Subcutaneous adipose tissue (tissue), 4 donors: ENCODE measurements around the gene ELOVL2. TPM values are rescaled to one million over a fixed set of nuclear protein-coding genes. Genes with fewer than 3 reads are reported as not detected.

Experiments used
- CTCF ChIP-seq: fragments of 450-650 bp; IDR thresholded peaks from one replicate; pipeline ENCODE4 v1.5.1; 2016; ENCODE audit warnings: low read depth, mild to moderate bottlenecking, control low read depth, antibody characterized with exemption, moderate library complexity
- total RNA-seq, 4 donors: library from RNA; depleted of rRNA; stranded (reverse); fragments of >200 nt; gene quantifications; one replicate each; pipeline ENCODE4 v1.1.0, GENCODE V29; 2016

ELOVL2 gene
- total RNA-seq, 4 donors from 2014 or later, result 0.19 to 1.6 (median 0.44) TPM; not detected in 1

- no peak for TF ChIP-seq CTCF
Measured at GRCh38 chr6:10947966-10948365, 96.1 kb downstream of the ELOVL2 start.

DNA sequence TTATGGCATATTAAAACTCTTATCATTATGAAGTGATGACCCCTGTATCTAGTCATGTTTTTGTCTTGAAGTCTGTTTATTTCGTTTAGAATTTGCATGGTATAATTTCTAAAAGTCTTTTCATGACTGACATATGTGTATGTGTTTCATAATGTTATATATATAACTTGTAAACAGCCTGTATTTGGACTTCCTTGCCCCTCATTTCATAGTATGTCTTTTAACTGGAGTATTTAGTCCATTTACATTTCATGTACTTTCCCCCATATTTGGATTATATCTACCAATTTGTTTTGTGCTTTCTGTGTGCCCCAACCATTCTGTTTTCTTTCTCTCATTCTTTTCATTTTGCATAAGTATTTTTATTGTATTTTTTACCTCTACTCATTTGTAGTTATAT is 98.3 kb downstream of the ELOVL2 start:
- no peak for TF ChIP-seq CTCF

- no peak for TF ChIP-seq CTCF
Measured at GRCh38 chr6:10939840-10940239, 104.3 kb downstream of the ELOVL2 start.

- no peak for TF ChIP-seq CTCF
Measured at GRCh38 chr6:10933126-10933525, 111.0 kb downstream of the ELOVL2 start.

Other genes with a start within 250 kb of the ELOVL2 start
- under 1 TPM in 2 of 4 donors, not detected in 2; 0.33 to 0.34 TPM for gene MAK, start 205.8 kb downstream of the ELOVL2 start, total RNA-seq
- not detected for gene GCM2, start 162.3 kb downstream of the ELOVL2 start, total RNA-seq
- 1 to 10 TPM; 1.0 to 4.6 (median 3.3) TPM for gene SYCP2L, start 157.3 kb downstream of the ELOVL2 start, total RNA-seq
- 1 to 10 TPM; 4.0 to 9.9 (median 6.7) TPM for gene SMIM13, start 49.5 kb upstream of the ELOVL2 start, total RNA-seq
- gene ERVFRD-1, start 67.4 kb upstream of the ELOVL2 start, total RNA-seq, result under 1 TPM in 3 of 4 donors, not detected in 1; 0.17 to 0.65 (median 0.44) TPM
- 100 to 1,000 TPM in 1 of 4 donors, 10 to 100 TPM in 3; 51.7 to 136 (median 94.0) TPM for gene NEDD9, start 188.4 kb upstream of the ELOVL2 start, total RNA-seq